ENCODE measurements around the gene PALLD. TPM values are rescaled to one million over a fixed set of nuclear protein-coding genes. Genes with fewer than 3 reads are reported as not detected.
"Not testable (repeated sequence)": the region's sequence is repeated elsewhere in the genome, so short reads cannot be mapped to it uniquely, and the experiment has no call there.

PALLD gene
- total RNA-seq, 1 donor from 2014 or later = 45.6 TPM

DNA sequence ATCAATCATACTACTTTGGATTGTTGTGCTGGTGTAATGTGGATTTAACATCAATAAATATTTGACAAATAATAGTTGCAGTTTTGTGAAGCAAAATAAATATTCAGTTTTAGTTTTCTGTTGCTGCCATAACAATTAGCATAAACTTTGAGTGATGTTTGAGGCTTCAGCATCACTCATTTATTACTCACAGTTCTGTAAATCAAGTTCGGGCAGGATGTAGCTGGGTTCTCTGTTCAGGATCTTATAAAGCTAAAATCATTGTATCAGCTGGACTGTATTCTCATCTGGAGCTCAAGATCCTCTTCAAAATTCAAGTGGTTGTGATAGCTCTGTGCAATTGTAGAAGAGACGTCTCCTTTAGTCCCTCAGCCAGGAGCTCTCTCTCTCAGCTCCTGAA is 431.5 kb downstream of the PALLD start:
- TF ChIP-seq, protein P1, sequence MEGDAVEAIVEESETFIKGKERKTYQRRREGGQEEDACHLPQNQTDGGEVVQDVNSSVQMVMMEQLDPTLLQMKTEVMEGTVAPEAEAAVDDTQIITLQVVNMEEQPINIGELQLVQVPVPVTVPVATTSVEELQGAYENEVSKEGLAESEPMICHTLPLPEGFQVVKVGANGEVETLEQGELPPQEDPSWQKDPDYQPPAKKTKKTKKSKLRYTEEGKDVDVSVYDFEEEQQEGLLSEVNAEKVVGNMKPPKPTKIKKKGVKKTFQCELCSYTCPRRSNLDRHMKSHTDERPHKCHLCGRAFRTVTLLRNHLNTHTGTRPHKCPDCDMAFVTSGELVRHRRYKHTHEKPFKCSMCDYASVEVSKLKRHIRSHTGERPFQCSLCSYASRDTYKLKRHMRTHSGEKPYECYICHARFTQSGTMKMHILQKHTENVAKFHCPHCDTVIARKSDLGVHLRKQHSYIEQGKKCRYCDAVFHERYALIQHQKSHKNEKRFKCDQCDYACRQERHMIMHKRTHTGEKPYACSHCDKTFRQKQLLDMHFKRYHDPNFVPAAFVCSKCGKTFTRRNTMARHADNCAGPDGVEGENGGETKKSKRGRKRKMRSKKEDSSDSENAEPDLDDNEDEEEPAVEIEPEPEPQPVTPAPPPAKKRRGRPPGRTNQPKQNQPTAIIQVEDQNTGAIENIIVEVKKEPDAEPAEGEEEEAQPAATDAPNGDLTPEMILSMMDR (conservative IDR thresholded peaks at IDR 0.05; ENCODE audit: low read depth, low read length) = no peak
- DNase-seq (ENCODE audit: low read depth) = no peak
- H3K4me3 ChIP-seq (ENCODE audit: low read depth, low read length) = no peak overlapping the region

DNA sequence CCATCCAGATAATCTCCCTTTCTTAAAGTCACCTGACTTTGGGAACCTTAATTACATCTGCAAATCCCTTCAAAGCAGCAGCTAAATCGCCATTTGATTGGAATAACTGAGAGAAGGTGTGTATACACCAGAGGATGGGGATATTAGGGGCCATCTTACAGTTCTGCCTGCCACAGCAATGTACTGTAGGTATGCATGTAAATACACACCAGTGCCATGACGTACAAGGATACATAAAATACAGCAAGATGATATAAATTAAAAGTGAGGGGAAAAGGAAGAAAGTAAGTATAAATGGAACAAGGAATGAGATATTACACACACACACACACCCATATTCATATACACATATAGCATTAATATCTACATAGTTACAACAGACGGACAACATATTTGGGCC is 432.0 kb downstream of the PALLD start:
- no peak for DNase-seq (ENCODE audit: low read depth)
- TF ChIP-seq, protein P1 (conservative IDR thresholded peaks at IDR 0.05; ENCODE audit: low read depth, low read length) = no peak
- no peak overlapping the region for H3K4me3 ChIP-seq (ENCODE audit: low read depth, low read length)

DNA sequence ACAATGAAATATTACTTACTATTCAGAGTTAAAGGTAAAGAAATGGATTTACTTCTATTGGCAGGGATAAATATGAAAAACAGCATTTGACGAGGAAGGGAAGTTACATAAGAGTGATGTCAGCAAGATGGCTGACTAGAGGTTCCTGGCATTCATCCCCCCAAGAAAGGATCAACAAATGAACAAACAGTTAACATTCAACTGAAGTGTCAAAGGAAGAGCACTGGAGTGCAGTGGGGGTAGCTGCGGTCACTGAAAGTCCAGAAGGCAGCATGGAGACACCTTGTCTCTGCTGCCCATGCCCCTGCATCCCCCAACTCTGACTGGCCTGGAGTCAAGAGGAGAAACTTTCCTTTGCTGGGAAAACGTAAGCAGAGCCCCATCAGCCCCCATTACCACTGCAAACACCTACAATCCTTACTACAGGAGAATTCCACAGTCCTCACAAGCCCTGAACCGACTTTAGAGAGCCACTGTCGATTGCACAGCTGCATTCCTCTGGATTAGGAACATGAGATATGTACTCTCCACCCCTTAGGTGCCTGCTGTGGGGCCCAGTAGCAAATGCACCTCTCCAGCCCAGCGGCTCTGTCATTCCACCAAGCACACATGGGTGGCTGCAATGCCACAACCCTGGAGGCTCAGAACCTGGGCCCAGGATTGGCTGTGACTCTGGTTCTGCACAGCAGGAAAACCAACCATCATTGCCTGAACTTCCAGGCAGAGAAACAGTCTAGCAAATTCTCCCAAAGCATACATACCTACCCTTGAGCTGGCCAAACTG is 433.8 kb downstream of the PALLD start:
- DNase-seq (ENCODE audit: low read depth) = no peak
- H3K4me3 ChIP-seq (ENCODE audit: low read depth, low read length) = no peak overlapping the region
- TF ChIP-seq, protein P1 (conservative IDR thresholded peaks at IDR 0.05; ENCODE audit: low read depth, low read length) = no peak

DNA sequence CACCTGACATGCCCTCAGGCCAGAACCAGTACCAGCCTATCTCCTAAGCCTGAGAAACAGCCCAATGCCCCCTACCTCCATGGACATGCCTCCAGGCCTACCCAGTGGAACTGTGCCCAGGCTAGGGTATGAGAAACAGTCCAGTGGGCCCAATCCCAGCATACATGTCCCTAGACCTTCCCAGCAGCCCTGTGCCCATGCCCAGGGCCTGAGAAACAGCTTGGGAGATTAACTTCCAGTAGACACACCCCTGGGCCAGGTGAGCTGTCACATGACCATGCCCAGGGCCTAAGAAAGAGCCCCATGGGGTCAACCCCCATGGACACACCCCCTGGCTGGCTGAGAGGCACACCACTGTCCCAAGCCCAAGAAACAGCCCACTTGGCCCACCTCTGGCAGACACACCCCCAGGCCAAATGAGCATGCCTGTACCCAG is 434.4 kb downstream of the PALLD start:
- no peak overlapping the region for H3K4me3 ChIP-seq (ENCODE audit: low read depth, low read length)
- TF ChIP-seq, protein P1 (conservative IDR thresholded peaks at IDR 0.05; ENCODE audit: low read depth, low read length) = no peak
- DNase-seq (ENCODE audit: low read depth) = no peak

DNA sequence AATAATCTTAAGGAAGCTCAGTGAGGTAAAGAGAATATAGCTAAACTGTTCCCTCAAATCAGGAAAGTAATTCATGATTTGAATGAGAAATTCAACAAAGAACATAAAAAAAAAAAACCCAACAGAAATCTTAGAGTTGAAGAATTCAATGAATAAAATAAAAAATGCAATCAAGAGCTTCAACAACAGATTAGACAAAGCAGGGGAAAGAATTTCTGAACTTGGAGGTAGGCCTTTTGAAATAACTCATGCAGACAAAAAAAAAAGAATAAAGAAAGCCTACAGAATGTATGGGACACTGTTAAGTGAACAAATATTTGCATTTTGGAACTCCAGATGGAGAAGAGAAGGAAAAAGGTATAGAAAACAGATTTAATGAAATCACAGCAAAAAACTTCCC is 435.3 kb downstream of the PALLD start:
- DNase-seq (ENCODE audit: low read depth) = no peak
- no peak overlapping the region for H3K4me3 ChIP-seq (ENCODE audit: low read depth, low read length)
- TF ChIP-seq, protein P1 (conservative IDR thresholded peaks at IDR 0.05; ENCODE audit: low read depth, low read length) = no peak

DNA sequence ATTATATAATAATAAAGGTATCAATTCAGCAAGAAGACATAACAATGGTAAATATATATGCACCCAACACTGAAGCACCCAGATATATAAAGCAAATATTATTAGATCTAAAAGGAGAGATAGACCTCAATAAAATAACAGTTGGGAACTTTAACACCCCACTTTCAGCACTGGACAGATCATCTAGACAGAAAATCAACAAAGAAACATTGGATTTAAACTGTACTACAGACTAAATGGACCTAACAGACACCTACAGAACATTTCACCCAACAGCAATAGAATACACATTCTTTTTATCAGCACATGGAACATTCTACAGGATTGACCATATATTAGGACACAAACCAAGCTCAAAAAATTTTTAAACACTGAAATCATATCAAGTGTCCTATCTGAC is 436.6 kb downstream of the PALLD start:
- H3K4me3 ChIP-seq (ENCODE audit: low read depth, low read length) = no peak overlapping the region
- TF ChIP-seq, protein P1 (conservative IDR thresholded peaks at IDR 0.05; ENCODE audit: low read depth, low read length) = no peak
- DNase-seq (ENCODE audit: low read depth) = no peak

DNA sequence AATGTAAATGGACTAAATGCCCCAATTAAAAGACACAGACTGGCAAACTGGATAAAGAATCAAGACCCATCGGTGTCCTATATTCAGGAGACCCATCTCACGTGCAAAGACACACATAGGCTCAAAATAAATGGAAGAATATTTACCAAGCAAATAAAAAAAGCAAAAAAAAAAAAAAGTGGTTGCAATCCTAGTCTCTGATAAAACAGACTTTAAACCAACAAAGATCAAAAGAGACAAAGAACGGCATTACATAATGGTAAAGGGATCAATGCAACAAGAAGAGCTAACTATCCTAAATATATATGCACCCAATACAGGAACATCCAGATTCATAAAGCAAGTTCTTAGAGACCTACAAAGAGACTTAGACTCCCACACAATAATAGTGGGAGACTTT is 440.6 kb downstream of the PALLD start:
- DNase-seq (ENCODE audit: low read depth); H3K4me3 ChIP-seq (ENCODE audit: low read depth, low read length): not testable (repeated sequence)

All from epithelial cell of proximal tubule (primary cell).